ENCODE measurements around the gene CYTH1.

CYTH1 gene

DNA sequence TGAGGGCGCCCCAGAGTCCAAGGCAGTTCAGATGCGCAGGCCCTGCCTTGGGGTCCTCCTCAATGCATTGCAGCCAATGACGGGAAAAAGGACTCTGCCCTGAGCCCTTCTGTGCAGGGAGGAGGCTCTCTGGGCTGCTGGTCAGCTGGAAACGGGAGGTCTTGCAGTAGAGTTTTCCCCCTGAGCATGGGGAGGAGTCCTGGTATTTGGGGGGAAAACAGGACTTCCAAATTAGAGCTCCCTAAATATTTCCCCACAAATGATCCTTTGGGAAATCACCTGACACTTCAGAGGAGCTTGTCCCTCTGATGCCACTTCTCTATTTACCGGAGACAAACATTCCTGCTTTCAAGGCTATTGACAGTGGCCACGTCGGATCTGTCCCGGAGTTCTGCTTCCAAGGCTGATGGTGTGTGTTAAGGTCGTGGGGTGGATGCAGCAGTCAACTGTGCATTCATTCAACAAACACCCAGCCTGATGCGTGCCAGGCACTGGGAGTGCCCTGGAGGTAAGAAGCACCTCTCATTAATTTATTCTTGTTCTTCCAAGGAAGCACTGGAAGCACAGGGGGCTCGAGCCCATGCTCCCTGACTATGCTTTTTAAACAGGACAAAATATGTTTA, 131.9 kb downstream of the CYTH1 start:
- DNase-seq (ENCODE audit: low read depth in 2 of 2) = no peak

- DNase-seq (ENCODE audit: low read depth in 2 of 2) = no peak
Measured at GRCh38 chr17:78648293-78648692, 133.8 kb downstream of the CYTH1 start.

GRCh38 chr17:78647032-78647431, 135.0 kb downstream of the CYTH1 start:
- DNase-seq (ENCODE audit: low read depth in 2 of 2) = no peak

DNA sequence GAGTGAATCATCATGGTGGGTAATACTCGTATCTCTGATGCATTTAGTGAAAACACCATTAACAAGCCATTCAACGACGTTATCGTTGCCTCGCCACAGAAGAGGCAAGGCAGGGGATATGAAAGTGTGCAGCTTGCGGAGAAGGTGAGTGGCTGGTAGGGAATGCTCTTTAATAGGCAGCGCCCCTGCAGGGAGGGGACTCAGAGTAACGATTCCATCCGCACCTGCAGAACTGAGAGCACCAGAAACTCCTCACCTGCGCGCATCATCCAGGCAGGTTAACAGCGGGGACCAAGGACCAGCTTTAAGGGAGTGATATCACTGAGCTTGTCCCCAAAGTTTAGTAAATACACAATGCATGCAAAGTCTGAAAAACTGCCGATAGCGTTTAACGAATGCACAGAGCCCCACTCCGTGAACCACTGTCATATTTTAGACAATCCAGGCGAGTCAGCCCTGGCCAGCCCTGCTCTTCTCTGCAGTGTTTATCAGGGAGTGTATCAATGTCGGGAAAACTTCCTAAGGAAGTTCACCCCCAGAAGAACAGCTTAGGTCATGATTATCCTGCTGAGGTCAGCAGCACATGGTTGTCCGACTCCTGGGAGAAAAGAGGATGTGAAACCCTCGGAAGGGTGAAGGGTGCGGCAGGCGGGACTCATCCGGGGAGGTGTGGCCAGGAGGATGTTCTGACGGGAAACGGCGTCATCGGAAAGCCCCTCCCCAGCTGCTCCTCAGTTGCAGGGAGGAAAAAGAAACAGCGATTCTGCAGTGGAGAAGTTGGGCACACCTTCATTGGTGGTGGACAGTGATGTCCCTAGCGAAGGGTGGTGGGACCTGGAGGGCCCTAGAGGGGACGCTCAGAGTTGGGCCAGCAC, 136.4 kb downstream of the CYTH1 start:
- DNase-seq (ENCODE audit: low read depth in 2 of 2) = peak in 1 of 2 donors; percentile 27

- no peak for DNase-seq (ENCODE audit: low read depth in 2 of 2)
Measured at GRCh38 chr17:78644931-78645351, 137.1 kb downstream of the CYTH1 start.

- no peak for DNase-seq (ENCODE audit: low read depth in 2 of 2)
Measured at GRCh38 chr17:78644224-78644623, 137.8 kb downstream of the CYTH1 start.

DNA sequence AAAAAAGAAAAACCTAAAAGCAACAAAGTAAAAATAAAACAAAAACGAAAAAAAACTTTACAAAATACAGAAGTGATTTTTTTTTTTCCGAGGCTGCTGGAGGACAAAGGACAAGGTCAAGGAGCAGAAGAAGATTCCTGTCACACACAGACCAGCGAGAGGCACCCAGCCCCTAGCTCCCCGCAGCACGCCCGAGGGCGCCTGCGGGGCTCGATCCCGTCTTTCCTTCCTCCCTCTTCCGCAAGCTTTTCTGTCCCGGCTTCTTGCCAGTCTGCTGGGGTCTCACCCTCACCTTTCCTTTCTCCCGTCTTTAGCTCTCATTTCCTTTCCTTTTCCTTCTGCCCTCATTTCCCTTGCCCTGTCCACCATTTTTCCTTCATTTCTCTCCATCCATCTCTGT, 138.7 kb downstream of the CYTH1 start:
- no peak for DNase-seq (ENCODE audit: low read depth in 2 of 2)

DNA sequence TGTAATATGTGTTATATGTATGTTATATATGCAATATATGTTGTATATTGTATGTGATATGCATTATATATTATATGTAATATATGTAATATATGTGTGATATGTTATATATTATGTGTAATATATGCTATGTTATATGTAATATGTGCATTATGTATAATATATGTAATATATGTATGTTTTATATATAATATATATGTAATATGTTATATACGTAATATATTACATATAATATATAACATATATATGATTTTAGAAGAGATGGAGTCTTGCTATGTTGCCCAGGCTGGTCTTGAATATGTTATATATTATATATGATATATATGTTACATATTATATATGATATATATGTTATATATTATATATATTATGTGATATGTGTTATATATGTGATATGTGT, 139.4 kb downstream of the CYTH1 start:
- no peak for DNase-seq (ENCODE audit: low read depth in 2 of 2)

DNA sequence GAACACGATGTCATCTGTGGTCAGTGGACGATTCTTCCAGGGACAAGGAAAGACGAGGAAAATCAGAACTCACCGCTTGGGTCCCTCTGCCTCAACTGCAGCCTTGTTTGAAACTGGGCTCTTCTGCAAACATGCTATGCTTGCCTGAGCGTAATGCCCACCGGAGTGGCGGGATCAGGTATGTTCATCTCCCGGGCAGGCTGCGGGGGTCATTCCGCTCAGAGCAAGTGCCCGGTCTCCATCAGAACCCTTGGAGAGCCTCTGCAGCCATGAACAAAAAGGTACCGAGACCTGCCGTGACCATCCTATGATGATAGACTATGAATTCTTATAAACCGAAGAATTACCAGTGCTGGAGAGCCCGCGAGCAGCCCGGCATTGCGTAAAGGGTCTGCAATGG, 140.4 kb downstream of the CYTH1 start:
- DNase-seq (ENCODE audit: low read depth in 2 of 2) = no peak

DNA sequence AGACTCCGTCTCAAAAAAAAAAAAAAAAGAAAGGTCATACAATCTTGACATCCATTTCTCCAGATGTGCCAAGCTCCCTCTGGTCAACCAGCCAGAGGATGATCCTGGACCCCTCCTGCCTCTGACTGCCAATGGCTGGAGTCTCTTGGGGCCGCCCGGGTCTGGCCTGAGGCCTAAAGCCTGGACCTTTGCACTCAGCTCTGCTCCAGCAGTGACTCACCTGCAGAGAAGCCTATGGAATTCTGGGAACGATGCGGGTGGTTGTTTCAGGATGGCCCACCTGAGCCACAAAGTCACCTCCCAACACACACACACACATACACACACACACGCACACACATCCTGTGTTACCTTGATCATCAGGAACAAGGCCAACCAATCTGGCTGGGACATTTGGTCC, 140.8 kb downstream of the CYTH1 start:
- DNase-seq (ENCODE audit: low read depth in 2 of 2) = no peak

DNA sequence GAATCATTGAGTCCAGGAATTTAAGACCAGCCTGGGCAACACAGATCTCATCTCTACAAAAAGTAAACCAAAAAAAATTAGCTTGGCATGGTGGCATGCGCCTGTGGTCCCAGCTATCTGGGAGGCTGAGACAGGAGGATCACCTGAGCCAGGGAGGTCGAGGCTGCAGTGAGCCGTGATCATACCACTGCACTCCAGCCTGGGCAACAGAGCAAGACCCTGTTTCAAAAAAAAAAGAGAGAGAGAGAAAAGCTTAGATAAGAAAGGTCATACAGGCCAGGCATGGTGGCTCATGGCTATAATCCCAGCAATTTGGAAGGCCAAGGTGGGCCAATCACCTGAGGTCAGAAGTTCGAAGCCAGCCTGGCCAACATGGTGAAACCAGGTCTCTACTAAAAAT, 141.4 kb downstream of the CYTH1 start:
- no peak for DNase-seq (ENCODE audit: low read depth in 2 of 2)

- no peak for DNase-seq (ENCODE audit: low read depth in 2 of 2)
Measured at GRCh38 chr17:78637643-78638420, 144.2 kb downstream of the CYTH1 start.

- no peak for DNase-seq (ENCODE audit: low read depth in 2 of 2)
Measured at GRCh38 chr17:78637146-78637545, 144.9 kb downstream of the CYTH1 start.

- DNase-seq (ENCODE audit: low read depth in 2 of 2) = no peak
Measured at GRCh38 chr17:78634154-78634553, 147.9 kb downstream of the CYTH1 start.

DNA sequence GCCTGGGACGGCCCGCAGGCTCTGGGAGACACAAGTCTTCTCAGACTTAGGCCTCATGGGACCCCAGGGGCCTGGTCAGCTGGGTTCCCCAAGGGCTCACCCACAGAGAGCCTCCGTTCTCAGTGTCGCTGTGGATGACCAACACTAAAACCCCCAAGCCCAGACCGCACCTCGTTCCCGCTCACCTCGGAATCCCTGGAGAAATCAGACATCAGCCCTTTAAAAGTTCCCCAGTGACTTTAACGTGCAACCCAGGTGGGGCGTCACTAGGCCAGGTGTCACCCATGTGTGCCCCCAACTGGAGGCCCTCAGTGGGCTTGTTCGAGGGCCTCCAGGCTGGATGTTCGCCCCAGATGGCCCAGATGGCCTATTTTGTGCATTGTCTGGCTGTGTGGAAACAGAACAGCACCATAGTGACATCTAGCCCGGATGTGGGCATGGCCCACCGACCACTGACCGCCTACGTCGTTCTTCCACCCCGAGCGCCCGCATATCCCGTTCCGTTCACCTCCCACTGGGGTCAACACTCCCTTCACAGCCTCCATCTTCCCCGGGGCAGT, 152.6 kb downstream of the CYTH1 start:
- DNase-seq (ENCODE audit: low read depth in 2 of 2) = no peak

DNA sequence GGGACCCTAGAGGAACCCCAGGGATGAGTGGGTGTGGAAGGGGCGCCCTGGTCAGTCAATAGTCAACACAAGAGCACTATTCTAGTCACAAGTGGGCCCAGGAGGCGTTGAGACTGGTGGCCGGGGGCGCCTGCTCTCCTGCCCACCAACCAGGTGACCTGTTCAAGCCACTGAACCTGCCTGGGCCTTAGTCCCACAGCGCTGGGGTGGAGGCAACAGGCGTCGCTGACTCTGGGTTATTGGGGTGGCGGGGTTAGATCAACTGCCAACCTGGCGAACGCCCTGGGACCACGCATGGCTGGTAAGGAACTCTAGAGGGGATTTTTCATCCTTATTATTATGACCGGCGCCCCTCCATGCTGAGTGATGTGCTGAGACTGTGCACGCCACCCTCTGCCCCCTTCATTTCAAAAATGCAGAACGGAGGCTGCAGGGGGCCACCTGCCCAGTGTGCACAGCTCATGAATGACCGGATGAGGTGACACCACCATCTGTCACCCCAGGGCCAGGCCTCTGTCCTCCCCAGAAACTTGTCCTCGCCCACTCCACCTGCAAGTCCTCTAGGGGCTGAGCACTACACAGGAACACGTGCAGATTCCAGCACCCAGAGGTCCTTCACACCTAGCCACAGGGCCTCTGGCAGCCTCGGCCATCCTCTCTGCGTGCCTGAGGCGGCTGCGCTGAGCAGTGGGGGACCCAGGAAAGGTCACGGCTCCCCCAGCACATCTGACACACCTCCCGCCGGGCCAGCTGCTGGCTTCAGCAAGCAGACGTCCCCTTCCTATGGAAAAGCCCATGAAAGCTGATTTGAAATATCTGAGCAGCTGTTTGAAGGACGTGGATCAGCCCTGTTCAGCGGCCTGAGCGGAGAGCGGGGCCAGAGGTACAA, 153.3 kb downstream of the CYTH1 start:
- no peak for DNase-seq (ENCODE audit: low read depth in 2 of 2)

DNA sequence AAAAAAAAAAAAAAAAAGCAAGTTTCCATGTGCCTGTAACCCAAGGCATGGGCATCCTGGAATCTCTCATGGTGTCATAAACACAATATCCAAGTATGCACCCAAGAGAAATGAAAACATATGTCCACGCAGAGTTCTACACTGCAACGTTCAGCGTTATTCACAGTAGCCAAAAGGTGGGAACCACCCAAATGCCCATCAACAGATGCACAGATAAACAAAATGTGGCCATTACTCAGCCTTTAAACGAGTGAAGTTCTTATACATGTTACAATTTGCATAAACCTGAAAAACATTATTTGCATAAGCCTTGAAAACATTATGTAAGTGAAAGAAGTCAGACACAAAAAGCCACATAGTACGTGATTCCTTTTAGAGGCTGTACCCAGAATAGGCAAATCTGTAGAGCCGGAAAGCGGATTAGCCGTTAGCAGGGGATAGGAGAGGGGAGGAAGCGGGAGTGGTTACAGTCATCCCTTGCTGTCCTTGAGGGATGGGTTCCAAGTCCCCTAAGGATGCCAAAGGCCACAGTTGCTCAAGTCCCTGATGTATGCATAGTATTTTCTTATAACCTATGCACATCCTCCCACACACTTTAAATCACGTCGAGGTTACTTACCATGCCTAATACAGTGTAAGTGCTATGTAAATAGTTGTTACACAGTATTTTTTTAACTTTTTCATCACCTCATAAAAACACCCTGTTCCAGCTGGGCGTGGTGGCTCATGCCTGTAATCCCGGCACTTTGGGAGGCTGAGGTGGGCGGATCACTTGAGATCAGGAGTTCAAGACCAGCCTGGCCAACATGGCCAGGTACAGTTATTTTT, 157.5 kb downstream of the CYTH1 start:
- DNase-seq (ENCODE audit: low read depth in 2 of 2) = no peak
